HG03469 (cell line): ENCODE data around the gene MCU.

Source experiments
- ATAC-seq: cut with Tn5 transposase; IDR thresholded peaks from one replicate; pipeline ENCODE4 v1.9.1; 2021; ENCODE audit warnings: mild to moderate bottlenecking, moderate library complexity, moderate number of reproducible peaks; ENCODE audit not compliant: unreplicated experiment

MCU gene

GRCh38 chr10:72834183-72834825 lies 142.4 kb downstream of the MCU start:
- no peak for ATAC-seq

- no peak for ATAC-seq
Measured at GRCh38 chr10:72840319-72840718, 148.4 kb downstream of the MCU start.

- no peak for ATAC-seq
Measured at GRCh38 chr10:72841487-72841886, 149.5 kb downstream of the MCU start.

GRCh38 chr10:72842164-72842563 lies 150.2 kb downstream of the MCU start:
- no peak for ATAC-seq

- no peak for ATAC-seq
Measured at GRCh38 chr10:72846238-72846637, 154.3 kb downstream of the MCU start.

- ATAC-seq, result no peak
Measured at GRCh38 chr10:72847681-72848080, 155.7 kb downstream of the MCU start.

- no peak for ATAC-seq
Measured at GRCh38 chr10:72850861-72851260, 158.9 kb downstream of the MCU start.

GRCh38 chr10:72851509-72851908 lies 159.6 kb downstream of the MCU start:
- ATAC-seq, result no peak

GRCh38 chr10:72852508-72852907 lies 160.6 kb downstream of the MCU start:
- ATAC-seq, result no peak

GRCh38 chr10:72855129-72855528 lies 163.2 kb downstream of the MCU start:
- ATAC-seq, result no peak

GRCh38 chr10:72855790-72856189 lies 163.8 kb downstream of the MCU start:
- ATAC-seq, result no peak

GRCh38 chr10:72858067-72858466 lies 166.1 kb downstream of the MCU start:
- no peak for ATAC-seq

GRCh38 chr10:72862957-72863356 lies 171.0 kb downstream of the MCU start:
- no peak for ATAC-seq

GRCh38 chr10:72875250-72876055 lies 183.5 kb downstream of the MCU start:
- ATAC-seq, result no peak

GRCh38 chr10:72879245-72879644 lies 187.3 kb downstream of the MCU start:
- ATAC-seq, result no peak

GRCh38 chr10:72881291-72881690 lies 189.3 kb downstream of the MCU start:
- no peak for ATAC-seq

GRCh38 chr10:72883861-72884260 lies 191.9 kb downstream of the MCU start:
- ATAC-seq, result no peak

GRCh38 chr10:72885953-72886352 lies 194.0 kb downstream of the MCU start:
- ATAC-seq, result no peak

- no peak for ATAC-seq
Measured at GRCh38 chr10:72886621-72887020, 194.7 kb downstream of the MCU start.

- ATAC-seq, result no peak
Measured at GRCh38 chr10:72887043-72887442, 195.1 kb downstream of the MCU start.

GRCh38 chr10:72888151-72888638 lies 196.3 kb downstream of the MCU start:
- ATAC-seq, result no peak

GRCh38 chr10:72889391-72889831 lies 197.5 kb downstream of the MCU start:
- ATAC-seq, result no peak
